ENCODE measurements around the gene GRIN2A.
A peak's percentile ranks its signal among the peaks of the same experiment; 100 is the strongest.

Gene GRIN2A

GRCh38 chr16:10181196-10182162 lies 749 bp downstream of the GRIN2A start:
- peak in 3 of 4 experiments; percentile 10 to 29 (median 20) for DNase-seq (ENCODE audit: low read depth in 4 of 4, low spot score in 1 of 4)

- DNase-seq (ENCODE audit: low read depth in 4 of 4, low spot score in 1 of 4): peak in 2 of 4 experiments; percentile 14 to 15
Measured at GRCh38 chr16:10180771-10181163, 1.5 kb downstream of the GRIN2A start.

- DNase-seq (ENCODE audit: low read depth in 4 of 4, low spot score in 1 of 4): no peak
Measured at GRCh38 chr16:10180042-10180770, 2.0 kb downstream of the GRIN2A start.

GRCh38 chr16:10178526-10178925 lies 3.7 kb downstream of the GRIN2A start:
- no peak for DNase-seq (ENCODE audit: low read depth in 4 of 4, low spot score in 1 of 4)

- no peak for DNase-seq (ENCODE audit: low read depth in 4 of 4, low spot score in 1 of 4)
Measured at GRCh38 chr16:10178080-10178479, 4.1 kb downstream of the GRIN2A start.

GRCh38 chr16:10172848-10173655 lies 9.2 kb downstream of the GRIN2A start:
- DNase-seq (ENCODE audit: low read depth in 4 of 4, low spot score in 1 of 4): no peak

GRCh38 chr16:10171221-10171620 lies 11.0 kb downstream of the GRIN2A start:
- DNase-seq (ENCODE audit: low read depth in 4 of 4, low spot score in 1 of 4): no peak

GRCh38 chr16:10169904-10170410 lies 12.3 kb downstream of the GRIN2A start:
- DNase-seq (ENCODE audit: low read depth in 4 of 4, low spot score in 1 of 4): no peak

GRCh38 chr16:10169031-10169430 lies 13.2 kb downstream of the GRIN2A start:
- DNase-seq (ENCODE audit: low read depth in 4 of 4, low spot score in 1 of 4): no peak

- DNase-seq (ENCODE audit: low read depth in 4 of 4, low spot score in 1 of 4): no peak
Measured at GRCh38 chr16:10168258-10168657, 14.0 kb downstream of the GRIN2A start.

GRCh38 chr16:10165643-10166042 lies 16.6 kb downstream of the GRIN2A start:
- no peak for DNase-seq (ENCODE audit: low read depth in 4 of 4, low spot score in 1 of 4)

- DNase-seq (ENCODE audit: low read depth in 4 of 4, low spot score in 1 of 4): no peak
Measured at GRCh38 chr16:10162981-10163380, 19.2 kb downstream of the GRIN2A start.

- no peak for DNase-seq (ENCODE audit: low read depth in 4 of 4, low spot score in 1 of 4)
Measured at GRCh38 chr16:10156099-10156498, 26.1 kb downstream of the GRIN2A start.

GRCh38 chr16:10154389-10154788 lies 27.8 kb downstream of the GRIN2A start:
- no peak for DNase-seq (ENCODE audit: low read depth in 4 of 4, low spot score in 1 of 4)

- DNase-seq (ENCODE audit: low read depth in 4 of 4, low spot score in 1 of 4): no peak
Measured at GRCh38 chr16:10153985-10154384, 28.2 kb downstream of the GRIN2A start.

- no peak for DNase-seq (ENCODE audit: low read depth in 4 of 4, low spot score in 1 of 4)
Measured at GRCh38 chr16:10151718-10152117, 30.5 kb downstream of the GRIN2A start.

- no peak for DNase-seq (ENCODE audit: low read depth in 4 of 4, low spot score in 1 of 4)
Measured at GRCh38 chr16:10150906-10151305, 31.3 kb downstream of the GRIN2A start.

- no peak for DNase-seq (ENCODE audit: low read depth in 4 of 4, low spot score in 1 of 4)
Measured at GRCh38 chr16:10145542-10146035, 36.6 kb downstream of the GRIN2A start.

GRCh38 chr16:10141671-10142070 lies 40.6 kb downstream of the GRIN2A start:
- DNase-seq (ENCODE audit: low read depth in 4 of 4, low spot score in 1 of 4): no peak

GRCh38 chr16:10138881-10139280 lies 43.3 kb downstream of the GRIN2A start:
- no peak for DNase-seq (ENCODE audit: low read depth in 4 of 4, low spot score in 1 of 4)

GRCh38 chr16:10137341-10137740 lies 44.9 kb downstream of the GRIN2A start:
- no peak for DNase-seq (ENCODE audit: low read depth in 4 of 4, low spot score in 1 of 4)
